Fibroblast of lung (primary cell): ENCODE results near the gene PRKAG2. TPM values are rescaled to one million over a fixed set of nuclear protein-coding genes. Genes with fewer than 3 reads are reported as not detected.

Source experiments
- DNase-seq, 2 donors: peaks; one replicate each; pipeline versions ENCODE4 v3.0.0 to v3.0.0-alpha.2; 2010; ENCODE audit warnings: low read depth in 2 of 2
- H2AFZ ChIP-seq: 2 replicates; pipeline ENCODE4 v1.5.1; 2012; ENCODE audit warnings: low read length, control low read depth, inconsistent platforms
- H3K27ac ChIP-seq: 2 replicates; pipeline ENCODE4 v1.5.1; 2011; ENCODE audit warnings: low read length, control low read depth; ENCODE audit not compliant: insufficient read depth
- H3K27me3 ChIP-seq: 2 replicates; pipeline ENCODE4 v1.5.1; 2011; ENCODE audit warnings: mild to moderate bottlenecking, low read length; ENCODE audit not compliant: control insufficient read depth, insufficient read depth
- H3K36me3 ChIP-seq: 2 replicates; pipeline ENCODE4 v1.5.1; 2011; ENCODE audit warnings: low read length; ENCODE audit not compliant: control insufficient read depth, insufficient read depth
- H3K4me1 ChIP-seq: 2 replicates; pipeline ENCODE4 v1.5.1; 2011; ENCODE audit warnings: low read length; ENCODE audit not compliant: control insufficient read depth, insufficient read depth; ENCODE audit errors: extremely low read depth
- H3K4me2 ChIP-seq: 2 replicates; pipeline ENCODE4 v1.5.1; 2011; ENCODE audit warnings: low read length, control low read depth; ENCODE audit not compliant: insufficient read depth; ENCODE audit errors: extremely low read depth
- H3K4me3 ChIP-seq, 4 experiments: fragments of 200-600 bp in 1 of 4; sonication (generic) in 1 of 4; replicated peaks in 1 of 4; 2 replicates each; pipeline ENCODE4 v1.5.1; 2011 to 2016; ENCODE audit warnings: low read length in 4 of 4, low read depth in 3 of 4, mild to moderate bottlenecking in 3 of 4, control low read depth in 2 of 4, inconsistent platforms in 1 of 4, mixed read lengths in 1 of 4; ENCODE audit not compliant: insufficient read depth in 1 of 4; ENCODE audit errors: control extremely low read depth in 1 of 4
- H3K79me2 ChIP-seq: 2 replicates; pipeline ENCODE4 v1.5.1; 2012; ENCODE audit warnings: mild to moderate bottlenecking, low read length, inconsistent platforms; ENCODE audit not compliant: control insufficient read depth, insufficient read depth
- H3K9ac ChIP-seq: 2 replicates; pipeline ENCODE4 v1.5.1; 2011; ENCODE audit warnings: mild to moderate bottlenecking, low read length, control low read depth; ENCODE audit not compliant: insufficient read depth
- H3K9me3 ChIP-seq: 2 replicates; pipeline ENCODE4 v1.5.1; 2012; ENCODE audit warnings: low read depth, low read length; ENCODE audit not compliant: control insufficient read depth, insufficient read depth
- H4K20me1 ChIP-seq: 2 replicates; pipeline ENCODE4 v1.5.1; 2011; ENCODE audit warnings: low read length; ENCODE audit not compliant: control insufficient read depth, insufficient read depth; ENCODE audit errors: extremely low read depth
- CTCF ChIP-seq, 2 donors: IDR thresholded peaks in 1 of 2; conservative IDR thresholded peaks in 1 of 2; 1 replicate in 1 of 2; 2 replicates in 1 of 2; pipeline ENCODE4 v1.5.1; 2011 to 2012; ENCODE audit warnings: low read length in 2 of 2, control low read depth in 1 of 2, inconsistent platforms in 1 of 2, low read depth in 1 of 2, mild to moderate bottlenecking in 1 of 2
- EZH2 ChIP-seq: IDR thresholded peaks from 2 replicates; pipeline ENCODE4 v1.5.1; 2012; ENCODE audit warnings: low read length, control low read depth, mild to moderate bottlenecking; ENCODE audit errors: missing control alignments
- polyA plus RNA-seq, 2 donors: library from polyadenylated mRNA; depleted of rRNA in 1 of 2; stranded (reverse) in 1 of 2; unstranded in 1 of 2; fragments of >200 nt; gene quantifications; 2 replicates each; pipeline ENCODE4 v1.2.1, GENCODE V29; 2011 to 2012; ENCODE audit warnings: missing spikeins in 1 of 2
- total RNA-seq: library from RNA; depleted of rRNA; stranded (reverse); fragments of >200 nt; gene quantifications from 2 replicates; pipeline ENCODE4 v1.2.1, GENCODE V29; 2014

Gene PRKAG2
- total and polyA plus RNA-seq, 2 donors (not counting 1 experiment from before 2014, with no cell fraction given): 11.9 to 56.7 TPM

GRCh38 chr7:151673216-151673615, 203.7 kb downstream of the PRKAG2 start:
- H3K4me2 ChIP-seq: no peak overlapping the region
- no peak overlapping the region for H3K4me3 ChIP-seq
- H3K9me3 ChIP-seq: no peaks in the 10 kb centered on the region
- DNase-seq: no peak
- no peaks in the 10 kb centered on the region for H3K27me3 ChIP-seq
- H3K9ac ChIP-seq: no peak overlapping the region
- no peak overlapping the region for H2AFZ ChIP-seq
- H3K36me3 ChIP-seq: no peaks in the 10 kb centered on the region
- H3K79me2 ChIP-seq: no peaks in the 10 kb centered on the region
- no peak overlapping the region for H3K27ac ChIP-seq
- no peaks in the 10 kb centered on the region for H4K20me1 ChIP-seq
- TF ChIP-seq EZH2: no peak
- TF ChIP-seq CTCF (conservative IDR thresholded peaks at IDR 0.05 in 1 of 2, IDR thresholded peaks at IDR 0.05 in 1 of 2; ENCODE audit: low read depth in 1 of 2, low read length in 2 of 2): no peak
- H3K4me1 ChIP-seq: no peaks in the 10 kb centered on the region

- DNase-seq: peak in 1 of 2 donors; percentile 38
- no peak for TF ChIP-seq CTCF (conservative IDR thresholded peaks at IDR 0.05 in 1 of 2, IDR thresholded peaks at IDR 0.05 in 1 of 2; ENCODE audit: low read depth in 1 of 2, low read length in 2 of 2)
- H2AFZ ChIP-seq: no peak overlapping the region
- H3K4me2 ChIP-seq: no peak overlapping the region
- H3K36me3 ChIP-seq: no peaks in the 10 kb centered on the region
- no peak overlapping the region for H3K27ac ChIP-seq
- no peak overlapping the region for H3K9ac ChIP-seq
- no peaks in the 10 kb centered on the region for H3K9me3 ChIP-seq
- H3K4me3 ChIP-seq: no peak overlapping the region
- H3K27me3 ChIP-seq: no peaks in the 10 kb centered on the region
- no peaks in the 10 kb centered on the region for H3K4me1 ChIP-seq
- H4K20me1 ChIP-seq: no peaks in the 10 kb centered on the region
- H3K79me2 ChIP-seq: no peaks in the 10 kb centered on the region
Measured at GRCh38 chr7:151672716-151673115, 204.2 kb downstream of the PRKAG2 start.

GRCh38 chr7:151671514-151671913, 205.4 kb downstream of the PRKAG2 start:
- H3K9ac ChIP-seq: no peak overlapping the region
- no peaks in the 10 kb centered on the region for H4K20me1 ChIP-seq
- H3K4me3 ChIP-seq: no peak overlapping the region
- no peaks in the 10 kb centered on the region for H3K27me3 ChIP-seq
- H3K4me2 ChIP-seq: no peak overlapping the region
- H2AFZ ChIP-seq: no peak overlapping the region
- no peaks in the 10 kb centered on the region for H3K9me3 ChIP-seq
- H3K36me3 ChIP-seq: no peaks in the 10 kb centered on the region
- TF ChIP-seq CTCF (conservative IDR thresholded peaks at IDR 0.05 in 1 of 2, IDR thresholded peaks at IDR 0.05 in 1 of 2; ENCODE audit: low read depth in 1 of 2, low read length in 2 of 2): no peak
- TF ChIP-seq EZH2: no peak
- H3K27ac ChIP-seq: no peak overlapping the region
- no peaks in the 10 kb centered on the region for H3K79me2 ChIP-seq
- peak in 1 of 2 donors; percentile 42 for DNase-seq
- H3K4me1 ChIP-seq: no peaks in the 10 kb centered on the region
